Measurements from ENCODE around the gene KSR1. TPM values are rescaled to one million over a fixed set of nuclear protein-coding genes. Genes with fewer than 3 reads are reported as not detected.

The KSR1 gene
- total RNA-seq, 1 donor from 2014 or later: 90.2 TPM

DNA sequence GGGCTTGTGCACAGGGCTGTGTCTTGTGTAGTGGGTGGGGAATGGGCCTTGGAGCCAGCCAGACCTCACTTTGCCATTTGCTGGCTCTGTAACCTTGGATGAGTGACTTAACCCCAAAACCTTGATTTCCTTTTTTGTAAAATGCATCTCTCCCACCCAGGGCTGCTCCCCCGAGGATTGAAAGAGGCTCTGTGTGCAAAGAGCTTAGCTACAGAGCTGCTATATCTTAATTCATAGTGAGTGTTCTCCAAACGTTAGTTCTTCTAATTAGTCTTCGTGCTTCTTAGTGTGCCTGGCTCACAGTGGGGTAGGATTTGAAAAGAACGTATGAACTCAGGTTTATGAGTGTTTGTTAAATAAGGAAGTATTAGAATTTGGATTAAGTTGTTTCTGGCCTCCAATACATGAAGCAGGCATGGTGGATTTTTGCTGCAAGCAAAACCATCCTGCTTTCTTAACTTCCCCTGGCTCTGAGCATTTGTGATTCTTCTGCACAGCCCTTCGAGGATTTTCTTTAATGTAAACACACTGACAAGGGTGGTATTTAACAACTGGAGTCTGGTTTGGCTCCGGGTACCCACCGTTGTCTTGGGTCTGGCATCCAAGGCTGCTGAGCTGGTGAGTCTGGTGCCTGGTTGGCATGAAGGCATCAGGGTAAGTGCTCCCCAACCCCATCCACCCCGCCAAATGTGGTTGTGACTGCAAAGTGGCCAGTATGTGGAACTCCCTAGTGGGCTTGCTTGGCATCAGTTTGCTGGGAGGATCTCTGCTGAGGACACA lies 29.7 kb downstream of the KSR1 start:
- peaks cover 30% of the 10 kb centered on the region for H3K4me1 Mint-ChIP-seq (ENCODE audit: low read depth, unreplicated experiment)
- Histone ChIP-seq H3K9ac (ENCODE audit: low read length) (no peak overlapping the region), H2AFZ (ENCODE audit: low read depth, low read length) (no peak overlapping the region), H3K4me3 (ENCODE audit: insufficient read depth, low read depth, low read length) (no peak overlapping the region), H3K9me3 (ENCODE audit: insufficient read depth, low read depth, low read length) (no peaks in the 10 kb centered on the region), H3K27ac (ENCODE audit: low read depth, low read length) (no peak overlapping the region), H3K27me3 (ENCODE audit: insufficient read depth, low read length) (no peaks in the 10 kb centered on the region), H3K4me2 (ENCODE audit: low read length) (no peak overlapping the region), H3K79me2 (ENCODE audit: insufficient read depth, low read length) (peaks cover 78% of the 10 kb centered on the region), H3K36me3 (ENCODE audit: insufficient read depth, low read length) (no peaks in the 10 kb centered on the region), H4K20me1 (ENCODE audit: insufficient read depth, low read length) (peaks cover 88% of the 10 kb centered on the region), H3K4me1 (ENCODE audit: insufficient read depth, low read length) (no peaks in the 10 kb centered on the region)
- DNase-seq (ENCODE audit: low read depth) (no peak), FAIRE-seq (no peak)
- peaks cover 2% of the 10 kb centered on the region for H3K9me3 Mint-ChIP-seq (ENCODE audit: unreplicated experiment)
- TF ChIP-seq EZH2 (IDR thresholded peaks at IDR 0.05; ENCODE audit: insufficient read depth, low read length): no peak
- TF ChIP-seq, protein P1, sequence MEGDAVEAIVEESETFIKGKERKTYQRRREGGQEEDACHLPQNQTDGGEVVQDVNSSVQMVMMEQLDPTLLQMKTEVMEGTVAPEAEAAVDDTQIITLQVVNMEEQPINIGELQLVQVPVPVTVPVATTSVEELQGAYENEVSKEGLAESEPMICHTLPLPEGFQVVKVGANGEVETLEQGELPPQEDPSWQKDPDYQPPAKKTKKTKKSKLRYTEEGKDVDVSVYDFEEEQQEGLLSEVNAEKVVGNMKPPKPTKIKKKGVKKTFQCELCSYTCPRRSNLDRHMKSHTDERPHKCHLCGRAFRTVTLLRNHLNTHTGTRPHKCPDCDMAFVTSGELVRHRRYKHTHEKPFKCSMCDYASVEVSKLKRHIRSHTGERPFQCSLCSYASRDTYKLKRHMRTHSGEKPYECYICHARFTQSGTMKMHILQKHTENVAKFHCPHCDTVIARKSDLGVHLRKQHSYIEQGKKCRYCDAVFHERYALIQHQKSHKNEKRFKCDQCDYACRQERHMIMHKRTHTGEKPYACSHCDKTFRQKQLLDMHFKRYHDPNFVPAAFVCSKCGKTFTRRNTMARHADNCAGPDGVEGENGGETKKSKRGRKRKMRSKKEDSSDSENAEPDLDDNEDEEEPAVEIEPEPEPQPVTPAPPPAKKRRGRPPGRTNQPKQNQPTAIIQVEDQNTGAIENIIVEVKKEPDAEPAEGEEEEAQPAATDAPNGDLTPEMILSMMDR (IDR thresholded peaks at IDR 0.05; ENCODE audit: insufficient read depth, low read depth, low read length): no peak
- peaks cover 31% of the 10 kb centered on the region for H3K36me3 Mint-ChIP-seq (ENCODE audit: low read depth, unreplicated experiment)
- H3K27ac Mint-ChIP-seq (ENCODE audit: unreplicated experiment): peak overlapping the region; percentile 47
- H3K27me3 Mint-ChIP-seq (ENCODE audit: low read depth, unreplicated experiment): no peaks in the 10 kb centered on the region
- H3K4me3 Mint-ChIP-seq (ENCODE audit: unreplicated experiment): no peak overlapping the region

DNA sequence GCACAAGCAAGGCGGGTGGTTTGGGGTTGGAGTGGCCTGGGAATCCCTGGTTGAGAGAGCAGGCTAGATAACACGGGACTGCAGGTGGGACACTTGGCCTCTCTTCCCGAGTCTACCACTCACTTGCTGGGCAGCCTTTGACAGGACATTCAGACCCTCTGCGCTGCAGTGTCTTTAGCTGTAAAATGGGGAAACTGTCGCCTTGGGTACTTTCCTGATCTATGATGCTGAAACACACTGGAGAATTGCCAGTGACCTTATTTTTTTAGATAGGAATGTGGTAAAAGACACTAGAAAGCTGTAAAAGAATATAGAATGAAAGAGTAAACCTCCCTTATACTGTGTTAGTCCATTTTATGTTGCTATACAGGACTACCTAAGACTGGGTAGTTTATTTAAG lies 30.5 kb downstream of the KSR1 start:
- Histone ChIP-seq H3K36me3 (ENCODE audit: insufficient read depth, low read length) (no peaks in the 10 kb centered on the region), H3K27me3 (ENCODE audit: insufficient read depth, low read length) (no peaks in the 10 kb centered on the region), H3K4me3 (ENCODE audit: insufficient read depth, low read depth, low read length) (no peak overlapping the region), H3K9ac (ENCODE audit: low read length) (no peak overlapping the region), H3K27ac (ENCODE audit: low read depth, low read length) (no peak overlapping the region), H3K9me3 (ENCODE audit: insufficient read depth, low read depth, low read length) (no peaks in the 10 kb centered on the region), H4K20me1 (ENCODE audit: insufficient read depth, low read length) (peaks cover 86% of the 10 kb centered on the region), H3K4me2 (ENCODE audit: low read length) (no peak overlapping the region), H3K79me2 (ENCODE audit: insufficient read depth, low read length) (peaks cover 75% of the 10 kb centered on the region), H2AFZ (ENCODE audit: low read depth, low read length) (no peak overlapping the region), H3K4me1 (ENCODE audit: insufficient read depth, low read length) (peaks cover 2% of the 10 kb centered on the region)
- peaks cover 28% of the 10 kb centered on the region for H3K36me3 Mint-ChIP-seq (ENCODE audit: low read depth, unreplicated experiment)
- no peak overlapping the region for H3K27ac Mint-ChIP-seq (ENCODE audit: unreplicated experiment)
- FAIRE-seq (no peak), DNase-seq (ENCODE audit: low read depth) (no peak)
- H3K4me3 Mint-ChIP-seq (ENCODE audit: unreplicated experiment): no peak overlapping the region
- TF ChIP-seq, protein P1 (IDR thresholded peaks at IDR 0.05; ENCODE audit: insufficient read depth, low read depth, low read length): no peak
- TF ChIP-seq EZH2 (IDR thresholded peaks at IDR 0.05; ENCODE audit: insufficient read depth, low read length): no peak
- peaks cover 32% of the 10 kb centered on the region for H3K4me1 Mint-ChIP-seq (ENCODE audit: low read depth, unreplicated experiment)
- no peaks in the 10 kb centered on the region for H3K27me3 Mint-ChIP-seq (ENCODE audit: low read depth, unreplicated experiment)
- peaks cover 2% of the 10 kb centered on the region for H3K9me3 Mint-ChIP-seq (ENCODE audit: unreplicated experiment)

DNA sequence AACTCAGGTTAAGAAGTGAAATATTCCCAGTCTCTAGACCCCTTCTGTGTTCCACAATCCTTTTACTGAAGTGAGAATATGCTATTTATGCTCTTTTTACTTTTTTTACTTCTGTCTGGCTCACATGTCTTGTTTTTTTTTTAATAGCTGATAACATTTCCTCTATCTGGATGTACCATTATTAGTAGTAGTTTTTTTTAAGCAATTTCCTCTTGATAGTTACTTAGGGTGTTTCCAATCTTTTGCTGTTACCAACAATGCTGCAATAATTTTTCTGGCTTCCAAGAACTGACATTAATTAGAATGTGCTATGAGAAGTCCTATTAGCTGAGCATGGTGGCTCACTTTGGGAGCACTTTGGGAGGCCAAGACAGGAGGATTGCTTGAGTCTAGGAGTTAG lies 32.0 kb downstream of the KSR1 start:
- Histone ChIP-seq H3K27me3 (ENCODE audit: insufficient read depth, low read length) (no peaks in the 10 kb centered on the region), H4K20me1 (ENCODE audit: insufficient read depth, low read length) (peaks cover 87% of the 10 kb centered on the region), H3K36me3 (ENCODE audit: insufficient read depth, low read length) (no peaks in the 10 kb centered on the region), H2AFZ (ENCODE audit: low read depth, low read length) (no peak overlapping the region), H3K9me3 (ENCODE audit: insufficient read depth, low read depth, low read length) (no peaks in the 10 kb centered on the region), H3K9ac (ENCODE audit: low read length) (no peak overlapping the region), H3K4me2 (ENCODE audit: low read length) (no peak overlapping the region), H3K4me3 (ENCODE audit: insufficient read depth, low read depth, low read length) (no peak overlapping the region), H3K4me1 (ENCODE audit: insufficient read depth, low read length) (peaks cover 8% of the 10 kb centered on the region), H3K79me2 (ENCODE audit: insufficient read depth, low read length) (peaks cover 77% of the 10 kb centered on the region), H3K27ac (ENCODE audit: low read depth, low read length) (no peak overlapping the region)
- Mint-ChIP-seq H3K27me3 (ENCODE audit: low read depth, unreplicated experiment) (no peaks in the 10 kb centered on the region), H3K4me1 (ENCODE audit: low read depth, unreplicated experiment) (peaks cover 40% of the 10 kb centered on the region), H3K36me3 (ENCODE audit: low read depth, unreplicated experiment) (peaks cover 26% of the 10 kb centered on the region), H3K4me3 (ENCODE audit: unreplicated experiment) (no peak overlapping the region), H3K9me3 (ENCODE audit: unreplicated experiment) (peaks cover 2% of the 10 kb centered on the region), H3K27ac (ENCODE audit: unreplicated experiment) (no peak overlapping the region)
- FAIRE-seq: no peak
- DNase-seq (ENCODE audit: low read depth): no peak
- no peak for TF ChIP-seq EZH2 (IDR thresholded peaks at IDR 0.05; ENCODE audit: insufficient read depth, low read length)
- TF ChIP-seq, protein P1 (IDR thresholded peaks at IDR 0.05; ENCODE audit: insufficient read depth, low read depth, low read length): no peak
